ENCODE measurements around the gene APLNR. TPM values are rescaled to one million over a fixed set of nuclear protein-coding genes. Genes with fewer than 3 reads are reported as not detected.

The APLNR gene
- total RNA-seq, 2 experiments from 2014 or later = not detected

DNA sequence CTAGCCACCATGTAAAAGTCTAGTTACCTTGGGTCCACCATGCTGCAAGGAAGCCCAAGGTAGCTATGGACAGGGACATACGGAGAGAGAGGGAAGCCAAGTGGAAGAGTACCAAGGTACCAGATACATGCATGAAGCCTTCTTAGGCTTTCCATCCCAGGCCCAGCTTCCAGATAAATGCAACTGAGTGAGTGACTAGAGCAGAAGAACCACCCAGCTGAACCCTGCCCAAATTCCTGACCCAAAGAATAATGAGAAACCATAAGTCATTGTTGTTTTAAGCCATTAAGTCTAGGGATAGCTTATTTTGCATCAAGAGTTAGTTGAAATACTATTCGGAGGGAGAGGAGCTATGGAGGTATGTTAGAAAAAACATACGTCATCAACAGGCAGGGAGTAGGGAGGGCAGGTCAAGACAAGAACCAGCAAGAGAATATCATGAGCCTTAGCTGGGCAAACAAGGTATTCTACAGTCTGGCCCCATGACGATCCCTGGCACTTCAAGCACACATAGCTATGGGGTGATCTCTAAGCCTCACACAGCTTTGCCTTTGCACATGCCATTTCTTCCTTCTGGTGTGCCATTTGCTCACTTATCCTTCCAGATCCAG, 36.5 kb upstream of the APLNR start:
- ChIA-PET POLR2A (no interaction called here), CTCF (no interaction called here)
- no peaks in the 10 kb centered on the region for H3K9me3 Mint-ChIP-seq (ENCODE audit: insufficient read depth)
- no peak overlapping the region for H3K27ac Mint-ChIP-seq
- H3K4me3 Mint-ChIP-seq = no peak overlapping the region
- no peaks in the 10 kb centered on the region for H3K36me3 Mint-ChIP-seq (ENCODE audit: low read depth)
- H3K4me1 Mint-ChIP-seq (ENCODE audit: low read depth) = peaks cover 2% of the 10 kb centered on the region
- DNase-seq = no peak
- H3K27me3 Mint-ChIP-seq (ENCODE audit: low read depth) = peaks cover 9% of the 10 kb centered on the region
- no peak for ATAC-seq

DNA sequence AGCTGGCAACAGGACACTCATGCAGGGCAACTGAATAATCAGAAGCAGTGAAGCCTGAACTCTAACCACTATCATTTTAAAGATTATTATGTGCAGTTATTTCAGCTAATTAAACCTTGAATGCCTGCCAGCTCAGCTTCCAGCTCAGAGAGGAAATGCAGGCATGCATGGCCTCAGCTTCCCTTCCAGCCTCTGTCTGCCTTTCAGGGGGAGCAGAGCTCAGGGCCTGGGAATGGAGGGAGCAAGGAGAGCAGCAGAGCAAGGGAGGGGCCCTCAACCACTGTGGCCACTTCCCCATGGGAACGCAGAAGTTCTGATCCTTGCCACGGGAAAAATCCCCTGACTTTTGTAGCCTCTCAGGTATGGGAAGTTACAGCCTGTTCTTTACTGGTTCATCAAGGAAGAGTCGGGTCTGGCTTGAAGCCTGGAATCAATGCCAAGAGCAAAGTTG, 32.5 kb upstream of the APLNR start:
- no peak overlapping the region for H3K4me3 Mint-ChIP-seq

DNA sequence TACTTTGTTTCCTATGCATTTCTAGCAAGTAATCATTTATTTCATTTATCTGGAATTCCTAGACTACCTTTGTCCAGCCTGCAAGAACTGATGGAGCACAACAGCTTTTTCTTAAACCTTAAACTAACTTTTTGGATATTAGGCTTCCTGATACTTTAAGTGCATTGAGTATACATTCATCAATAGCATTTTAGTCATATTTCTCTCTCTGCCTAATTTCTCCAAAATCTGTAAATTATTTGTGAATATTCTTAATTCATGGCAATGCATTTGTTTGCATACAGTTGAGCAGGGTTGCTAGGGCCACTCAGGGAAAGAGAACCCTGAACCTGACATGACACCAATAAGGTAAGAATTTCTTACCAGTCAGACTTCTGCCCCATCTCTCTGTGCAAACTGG, 29.1 kb upstream of the APLNR start:
- Mint-ChIP-seq H3K27me3 (ENCODE audit: low read depth) (peaks cover 2% of the 10 kb centered on the region), H3K4me1 (ENCODE audit: low read depth) (no peaks in the 10 kb centered on the region), H3K9me3 (ENCODE audit: insufficient read depth) (peaks cover 8% of the 10 kb centered on the region), H3K4me3 (no peak overlapping the region), H3K27ac (no peak overlapping the region), H3K36me3 (ENCODE audit: low read depth) (no peaks in the 10 kb centered on the region)
- ATAC-seq = no peak
- POLR2A ChIA-PET = no interaction called here
- no peak for DNase-seq
- CTCF ChIA-PET = no interaction called here

More for the DNA sequence above, 32.5 kb upstream of the APLNR start:
- Mint-ChIP-seq H3K9me3 (ENCODE audit: insufficient read depth) (peaks cover 8% of the 10 kb centered on the region), H3K27ac (no peak overlapping the region), H3K4me1 (ENCODE audit: low read depth) (no peaks in the 10 kb centered on the region), H3K27me3 (ENCODE audit: low read depth) (no peaks in the 10 kb centered on the region), H3K36me3 (ENCODE audit: low read depth) (no peaks in the 10 kb centered on the region)
- no peak for DNase-seq
- CTCF ChIA-PET = interaction anchor here (1.0 to 1.5 kb wide), 2 partner anchors 20 to 429 kb away, joined by 3 to 4 read pairs; no protein-coding TSS in a partner anchor
- no peak for ATAC-seq
- POLR2A ChIA-PET = no interaction called here

DNA sequence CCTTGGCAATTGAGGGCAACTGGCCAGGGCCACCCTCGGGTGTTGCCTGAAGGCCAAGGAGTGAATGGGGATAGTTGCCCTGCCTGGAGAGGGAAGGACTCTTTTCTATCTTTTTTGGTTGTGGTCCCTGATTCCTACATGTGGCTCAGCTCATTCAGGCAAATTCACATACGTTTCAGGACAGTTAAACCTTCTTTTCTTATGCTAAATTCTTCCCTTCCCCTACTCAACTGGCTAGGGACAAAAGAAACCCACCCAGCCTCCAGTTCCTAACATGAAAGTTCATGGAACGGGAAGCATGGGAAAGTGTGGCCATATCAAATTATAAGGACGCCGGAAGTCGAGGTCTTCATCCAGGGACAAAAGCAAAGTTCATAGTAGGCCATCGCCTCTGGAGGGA, 26.3 kb upstream of the APLNR start:
- no peak overlapping the region for H3K4me3 Mint-ChIP-seq
- no peak overlapping the region for H3K27ac Mint-ChIP-seq
- peaks cover 8% of the 10 kb centered on the region for H3K9me3 Mint-ChIP-seq (ENCODE audit: insufficient read depth)
- ChIA-PET POLR2A (no interaction called here), CTCF (interaction anchor here (1.8 kb wide), 1 partner anchor 14 kb away, joined by 4 read pairs; no protein-coding TSS in a partner anchor)
- DNase-seq (no peak), ATAC-seq (no peak)
- no peaks in the 10 kb centered on the region for H3K4me1 Mint-ChIP-seq (ENCODE audit: low read depth)
- H3K36me3 Mint-ChIP-seq (ENCODE audit: low read depth) = no peaks in the 10 kb centered on the region
- peaks cover 2% of the 10 kb centered on the region for H3K27me3 Mint-ChIP-seq (ENCODE audit: low read depth)

DNA sequence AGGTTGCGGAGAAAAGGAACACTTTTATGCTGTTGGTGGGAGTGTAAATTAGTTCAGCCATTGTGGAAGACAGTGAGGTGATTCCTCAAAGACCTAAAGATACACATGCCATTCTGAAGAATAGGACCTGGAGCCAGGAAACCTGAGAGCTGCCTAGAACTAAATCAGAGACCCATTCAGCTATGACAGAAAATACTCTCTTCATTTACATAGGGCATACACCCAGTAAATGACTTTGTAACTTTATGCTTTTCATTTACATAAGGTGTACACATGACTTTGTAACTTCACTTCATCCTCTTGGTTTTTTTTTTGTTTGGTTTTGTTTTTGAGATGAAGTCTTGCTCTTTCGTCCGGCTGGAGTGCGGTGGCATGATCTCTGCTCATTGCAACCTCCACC, 25.1 kb upstream of the APLNR start:
- POLR2A ChIA-PET = no interaction called here
- Mint-ChIP-seq H3K4me1 (ENCODE audit: low read depth) (no peaks in the 10 kb centered on the region), H3K9me3 (ENCODE audit: insufficient read depth) (peaks cover 8% of the 10 kb centered on the region), H3K27me3 (ENCODE audit: low read depth) (peaks cover 2% of the 10 kb centered on the region), H3K36me3 (ENCODE audit: low read depth) (no peaks in the 10 kb centered on the region), H3K4me3 (no peak overlapping the region), H3K27ac (no peak overlapping the region)
- CTCF ChIA-PET = interaction anchor here (1.8 kb wide), 1 partner anchor 12 kb away, joined by 4 read pairs; no protein-coding TSS in a partner anchor
- no peak for DNase-seq
- ATAC-seq = no peak

DNA sequence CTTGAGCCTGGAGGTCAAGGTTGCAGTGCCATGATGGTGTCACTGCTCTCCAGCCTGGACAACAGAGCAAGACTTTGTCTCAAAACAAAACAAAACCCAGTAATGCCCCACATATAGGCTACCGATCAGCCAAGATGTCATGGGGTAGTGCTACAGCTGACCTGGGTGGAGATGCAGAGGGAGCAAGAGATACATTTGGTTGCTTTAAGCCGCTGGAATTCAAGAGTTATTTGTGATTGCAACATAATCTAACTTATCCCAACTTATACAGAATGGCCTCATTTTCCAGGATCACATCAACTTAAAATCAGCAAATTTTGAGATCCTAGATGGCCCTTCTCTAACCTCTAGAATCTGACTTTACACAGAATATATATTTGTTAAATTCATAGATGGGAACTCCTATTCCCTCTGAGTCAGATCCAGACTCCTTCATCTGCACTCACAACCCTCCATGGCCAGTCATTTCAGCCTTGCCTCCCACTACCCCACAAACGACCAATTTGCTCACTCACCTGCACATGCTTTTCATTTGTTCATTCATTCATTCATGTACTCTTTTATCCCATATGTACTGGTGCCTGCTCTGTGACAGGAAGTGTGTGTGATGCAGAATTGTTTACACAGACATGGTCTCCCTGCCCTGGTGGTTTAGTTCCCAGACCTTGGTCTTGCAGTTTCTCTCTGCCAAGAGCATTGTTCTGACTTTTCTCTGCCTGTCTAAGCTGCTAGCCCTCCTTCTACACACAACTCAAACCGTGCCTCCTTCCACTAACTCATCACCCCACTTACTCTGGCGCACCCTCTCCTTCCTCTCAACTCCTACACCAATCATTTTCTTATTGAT, 24.1 kb upstream of the APLNR start:
- DNase-seq (no peak), ATAC-seq (no peak)
- Mint-ChIP-seq H3K27ac (no peak overlapping the region), H3K4me3 (no peak overlapping the region), H3K36me3 (ENCODE audit: low read depth) (no peaks in the 10 kb centered on the region), H3K4me1 (ENCODE audit: low read depth) (no peaks in the 10 kb centered on the region), H3K9me3 (ENCODE audit: insufficient read depth) (peaks cover 8% of the 10 kb centered on the region), H3K27me3 (ENCODE audit: low read depth) (peaks cover 6% of the 10 kb centered on the region)
- ChIA-PET CTCF (interaction anchor here (0.9 kb wide), 1 partner anchor 12 kb away, joined by 3 read pairs; no protein-coding TSS in a partner anchor), POLR2A (no interaction called here)

DNA sequence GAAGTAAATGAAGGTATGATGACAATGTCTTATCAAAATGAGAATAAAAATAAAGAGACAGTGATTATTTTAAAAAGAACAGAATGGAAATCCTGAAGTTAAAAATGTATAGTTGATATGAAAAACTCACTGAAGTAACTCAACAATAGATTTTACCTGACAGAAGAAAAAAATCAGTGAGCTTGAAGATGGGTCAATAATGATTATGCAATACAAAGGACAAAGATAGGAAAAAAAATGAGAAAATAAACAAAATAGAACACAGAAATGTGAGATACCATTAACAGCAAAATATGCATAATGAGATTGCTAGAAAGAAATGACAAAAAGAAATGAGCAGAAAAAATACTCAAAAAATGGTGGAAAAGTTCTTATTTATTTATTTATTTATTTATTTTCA, 19.1 kb upstream of the APLNR start:
- Mint-ChIP-seq H3K27me3 (ENCODE audit: low read depth) (peaks cover 21% of the 10 kb centered on the region), H3K4me1 (ENCODE audit: low read depth) (no peaks in the 10 kb centered on the region), H3K36me3 (ENCODE audit: low read depth) (no peaks in the 10 kb centered on the region), H3K27ac (no peak overlapping the region), H3K9me3 (ENCODE audit: insufficient read depth) (no peaks in the 10 kb centered on the region), H3K4me3 (no peak overlapping the region)
- POLR2A ChIA-PET = no interaction called here
- no peak for DNase-seq
- no peak for ATAC-seq
- CTCF ChIA-PET = no interaction called here

DNA sequence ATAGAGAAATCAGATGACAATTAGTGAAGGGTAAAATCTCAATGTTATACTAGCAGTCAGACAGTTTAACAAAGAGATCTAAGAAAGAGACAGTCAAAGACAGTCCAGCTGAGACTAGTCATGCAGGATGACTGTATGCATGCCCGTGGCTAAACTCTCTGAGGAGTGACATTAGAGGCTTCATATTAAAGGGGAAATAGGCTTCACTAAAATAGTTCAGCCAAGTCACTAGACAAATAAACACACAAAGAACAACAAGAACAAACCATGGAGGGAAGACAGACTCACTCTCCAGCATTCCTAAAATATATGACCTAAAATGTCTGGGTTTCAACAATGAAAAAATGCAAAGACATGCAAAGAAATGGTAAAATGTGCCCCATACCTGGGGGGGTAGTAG, 18.6 kb upstream of the APLNR start:
- H3K36me3 Mint-ChIP-seq (ENCODE audit: low read depth) = no peaks in the 10 kb centered on the region
- no peak for ATAC-seq
- H3K27me3 Mint-ChIP-seq (ENCODE audit: low read depth) = peaks cover 24% of the 10 kb centered on the region
- no peak for DNase-seq
- CTCF ChIA-PET = interaction anchor here (1.0 kb wide), 1 partner anchor 415 kb away, joined by 5 read pairs; no protein-coding TSS in a partner anchor
- H3K9me3 Mint-ChIP-seq (ENCODE audit: insufficient read depth) = no peaks in the 10 kb centered on the region
- H3K4me1 Mint-ChIP-seq (ENCODE audit: low read depth) = no peaks in the 10 kb centered on the region
- H3K27ac Mint-ChIP-seq = no peak overlapping the region
- no peak overlapping the region for H3K4me3 Mint-ChIP-seq
- POLR2A ChIA-PET = no interaction called here

DNA sequence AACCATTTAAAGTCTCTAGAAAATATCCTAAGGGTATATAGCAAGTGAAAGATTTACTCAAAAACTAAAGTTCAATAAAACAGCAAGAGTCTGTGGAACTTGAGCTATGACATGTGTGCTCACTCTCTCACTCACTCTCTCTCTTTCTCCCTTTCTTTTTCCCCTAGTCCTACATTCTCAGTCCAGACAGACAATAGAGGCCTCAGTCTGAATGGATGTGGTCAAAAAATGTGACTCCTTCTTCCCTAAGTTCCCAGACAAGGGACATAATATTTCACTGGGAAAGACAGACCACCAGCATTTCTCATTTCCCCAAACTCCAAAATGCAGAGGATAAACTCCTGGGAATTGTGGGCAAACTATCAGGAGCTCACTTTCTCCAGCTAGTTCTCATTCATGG, 17.6 kb upstream of the APLNR start:
- Mint-ChIP-seq H3K9me3 (ENCODE audit: insufficient read depth) (no peaks in the 10 kb centered on the region), H3K36me3 (ENCODE audit: low read depth) (no peaks in the 10 kb centered on the region), H3K4me3 (no peak overlapping the region), H3K4me1 (ENCODE audit: low read depth) (no peaks in the 10 kb centered on the region), H3K27me3 (ENCODE audit: low read depth) (peaks cover 24% of the 10 kb centered on the region), H3K27ac (no peak overlapping the region)
- ATAC-seq (no peak), DNase-seq (no peak)
- ChIA-PET CTCF (interaction anchor here (1.0 kb wide), 1 partner anchor 414 kb away, joined by 5 read pairs; no protein-coding TSS in a partner anchor), POLR2A (no interaction called here)

DNA sequence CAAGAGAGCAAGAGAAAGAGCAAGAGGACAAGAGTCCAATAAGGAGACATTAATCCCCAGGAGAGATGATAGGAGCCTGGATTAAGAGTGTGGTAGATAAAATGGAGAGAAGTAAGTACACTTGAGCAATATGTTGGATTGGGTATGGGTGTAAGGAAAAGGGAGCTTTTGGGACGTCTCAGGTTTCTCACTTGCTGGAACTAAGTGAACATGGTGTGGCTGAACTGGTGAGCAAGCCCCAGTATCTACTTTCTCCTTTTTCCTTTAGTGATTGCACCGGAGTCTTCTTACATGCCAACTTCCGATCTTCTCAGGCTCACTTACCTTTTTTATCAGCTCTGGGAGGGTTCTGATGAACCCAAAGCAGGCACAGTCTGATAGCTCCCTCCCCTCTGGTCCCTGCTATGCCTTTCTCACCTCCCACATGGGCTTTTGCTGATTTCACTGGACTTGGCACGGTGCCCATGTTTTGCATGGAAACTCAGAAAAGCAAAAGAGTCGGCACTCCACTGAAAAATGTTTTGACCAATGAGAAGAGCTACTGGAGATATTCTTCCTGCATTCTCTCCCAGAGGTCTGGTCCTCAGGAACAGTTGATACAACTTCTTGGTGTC, 14.5 kb upstream of the APLNR start:
- no peak overlapping the region for H3K27ac Mint-ChIP-seq
- ChIA-PET POLR2A (no interaction called here), CTCF (interaction anchor here (5.8 kb wide), 1 partner anchor 410 kb away, joined by 122 read pairs; no protein-coding TSS in a partner anchor)
- no peaks in the 10 kb centered on the region for H3K9me3 Mint-ChIP-seq (ENCODE audit: insufficient read depth)
- no peaks in the 10 kb centered on the region for H3K4me1 Mint-ChIP-seq (ENCODE audit: low read depth)
- peaks cover 20% of the 10 kb centered on the region for H3K27me3 Mint-ChIP-seq (ENCODE audit: low read depth)
- no peak for ATAC-seq
- H3K4me3 Mint-ChIP-seq = no peak overlapping the region
- no peak for DNase-seq
- no peaks in the 10 kb centered on the region for H3K36me3 Mint-ChIP-seq (ENCODE audit: low read depth)

DNA sequence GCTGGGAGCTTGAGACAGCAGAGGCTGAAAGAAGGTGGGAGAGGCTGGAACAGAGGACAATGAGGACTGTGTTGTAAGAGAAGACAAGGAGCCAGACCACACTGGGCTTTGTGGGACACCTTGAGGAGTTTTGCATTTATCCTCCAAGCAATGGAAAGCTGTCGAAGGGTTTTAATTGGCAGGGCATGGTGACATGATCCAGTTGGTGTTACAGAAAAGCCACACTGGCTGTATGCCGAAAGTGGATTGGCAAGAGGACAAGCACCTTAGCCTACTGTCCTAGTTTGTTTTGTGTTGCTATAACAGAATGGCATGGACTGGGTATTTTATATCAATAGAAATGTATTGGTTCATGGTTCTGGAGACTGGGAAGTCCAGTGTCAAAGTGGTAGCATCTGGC, 14.0 kb upstream of the APLNR start:
- no peak overlapping the region for H3K4me3 Mint-ChIP-seq
- H3K27ac Mint-ChIP-seq = no peak overlapping the region
- DNase-seq (no peak), ATAC-seq (no peak)
- ChIA-PET POLR2A (no interaction called here), CTCF (interaction anchor here (0.6 to 5.8 kb wide), 7 partner anchors 8 to 468 kb away, joined by 3 to 122 read pairs (median 6); no protein-coding TSS in a partner anchor)
- H3K36me3 Mint-ChIP-seq (ENCODE audit: low read depth) = no peaks in the 10 kb centered on the region
- no peaks in the 10 kb centered on the region for H3K9me3 Mint-ChIP-seq (ENCODE audit: insufficient read depth)
- H3K27me3 Mint-ChIP-seq (ENCODE audit: low read depth) = peaks cover 19% of the 10 kb centered on the region
- no peaks in the 10 kb centered on the region for H3K4me1 Mint-ChIP-seq (ENCODE audit: low read depth)
